GM18873 (cell line): ENCODE results near the gene MTHFD2.

Experiments
- ATAC-seq: cut with Tn5 transposase; IDR thresholded peaks from one replicate; pipeline ENCODE4 v1.9.1; 2021; ENCODE audit warnings: mild to moderate bottlenecking, moderate library complexity, moderate number of reproducible peaks; ENCODE audit not compliant: unreplicated experiment, low FRiP score

Gene MTHFD2

GRCh38 chr2:74260495-74260894 lies 62.1 kb downstream of the MTHFD2 start:
- ATAC-seq: no peak

- no peak for ATAC-seq
Observed at GRCh38 chr2:74261204-74261864, 62.9 kb downstream of the MTHFD2 start.

- ATAC-seq: no peak
Observed at GRCh38 chr2:74262681-74263080, 64.3 kb downstream of the MTHFD2 start.

GRCh38 chr2:74264281-74264680 lies 65.9 kb downstream of the MTHFD2 start:
- ATAC-seq: no peak

- ATAC-seq: no peak
Observed at GRCh38 chr2:74267068-74267467, 68.7 kb downstream of the MTHFD2 start.
